ENCODE data around the gene ZNF483. TPM values are rescaled to one million over a fixed set of nuclear protein-coding genes. Genes with fewer than 3 reads are reported as not detected.
"Not testable (repeated sequence)": the region's sequence is repeated elsewhere in the genome, so short reads cannot be mapped to it uniquely, and the experiment has no call there.

ZNF483 gene
- total RNA-seq, 1 donor from 2014 or later = 8.7 TPM

DNA sequence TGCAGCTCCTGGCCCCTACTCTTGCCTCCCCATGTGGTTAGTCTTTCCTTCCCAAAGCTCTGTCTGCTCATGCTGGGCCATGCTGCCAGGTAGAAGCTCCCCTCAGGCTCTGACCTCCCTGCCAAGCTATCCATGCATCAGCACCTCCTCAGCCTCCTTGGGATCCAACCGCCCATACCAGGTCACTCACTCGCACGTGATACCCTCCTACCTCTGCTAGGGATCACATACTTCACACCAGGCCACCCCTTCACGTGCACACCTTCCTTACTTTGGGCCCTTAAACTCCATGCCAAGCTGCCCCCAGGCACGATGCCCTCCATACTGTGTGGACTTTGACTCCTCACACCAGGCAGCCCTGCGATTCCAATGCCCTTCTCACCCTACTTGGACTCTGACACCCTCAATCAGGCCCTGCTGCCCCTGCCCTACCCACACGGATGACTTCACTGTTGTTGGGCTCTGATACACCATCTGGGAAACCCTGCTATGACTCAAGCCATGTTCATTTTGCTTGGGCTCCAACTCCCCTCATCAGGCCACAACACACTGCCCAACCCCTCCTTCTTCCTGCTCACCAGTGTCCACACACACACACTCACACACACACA lies 34.1 kb downstream of the ZNF483 start:
- no peak for TF ChIP-seq CTCF (IDR thresholded peaks at IDR 0.05)
- no peak for DNase-seq
- intact Hi-C loops (cut with DNase I) = no loop called here
- peaks cover 14% of the 10 kb centered on the region for H3K9me3 ChIP-seq
- no peak overlapping the region for H3K27ac ChIP-seq
- peaks cover 18% of the 10 kb centered on the region for H3K36me3 ChIP-seq
- no peak for ATAC-seq
- H3K4me1 ChIP-seq = no peaks in the 10 kb centered on the region
- no peaks in the 10 kb centered on the region for H3K27me3 ChIP-seq
- no peak overlapping the region for H3K4me3 ChIP-seq

DNA sequence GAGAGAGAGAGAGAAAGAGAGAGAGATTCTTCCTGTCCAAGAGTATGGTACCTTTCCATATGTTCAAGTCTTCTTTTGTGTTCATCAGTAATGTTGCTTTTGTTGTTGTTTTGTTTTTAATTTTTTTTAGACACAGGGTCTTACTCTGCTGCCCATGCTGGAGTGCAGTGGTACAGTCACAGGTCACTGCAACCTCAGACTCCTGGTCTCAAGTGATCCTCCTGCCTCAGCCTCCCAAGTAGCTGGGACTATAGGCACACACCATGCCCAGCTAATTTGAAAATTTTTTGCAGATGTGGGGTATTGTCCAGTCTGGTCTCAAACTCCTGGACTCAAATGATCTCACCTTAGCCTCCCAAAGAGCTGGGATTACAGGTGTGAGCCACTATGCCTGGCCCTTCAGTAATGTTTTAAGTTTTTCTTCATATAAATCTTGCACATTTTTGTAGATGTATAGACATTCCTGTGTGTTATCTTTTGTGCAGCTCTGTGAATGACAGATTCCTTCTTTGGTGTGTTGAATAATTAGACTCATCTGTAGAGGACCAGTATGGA lies 36.3 kb downstream of the ZNF483 start:
- no peak overlapping the region for H3K27ac ChIP-seq
- ATAC-seq (no peak), DNase-seq (no peak)
- intact Hi-C loops (cut with DNase I) = no loop called here
- no peaks in the 10 kb centered on the region for H3K4me1 ChIP-seq
- no peak overlapping the region for H3K4me3 ChIP-seq
- H3K9me3 ChIP-seq = peaks cover 8% of the 10 kb centered on the region
- H3K27me3 ChIP-seq = no peaks in the 10 kb centered on the region
- no peak for TF ChIP-seq CTCF (IDR thresholded peaks at IDR 0.05)
- H3K36me3 ChIP-seq = peaks cover 40% of the 10 kb centered on the region

GRCh38 chr9:111566234-111566633 lies 41.3 kb downstream of the ZNF483 start:
- Histone ChIP-seq H3K36me3 (peaks cover 89% of the 10 kb centered on the region), H3K4me3 (no peak overlapping the region), H3K9me3 (no peaks in the 10 kb centered on the region), H3K27ac (no peak overlapping the region), H3K4me1 (no peaks in the 10 kb centered on the region), H3K27me3 (no peaks in the 10 kb centered on the region)
- no peak for TF ChIP-seq CTCF (IDR thresholded peaks at IDR 0.05)
- DNase-seq = no peak
- ATAC-seq = no peak
- intact Hi-C loops (cut with DNase I) = no loop called here

GRCh38 chr9:111568127-111568526 lies 43.1 kb downstream of the ZNF483 start:
- H3K27me3 ChIP-seq; intact Hi-C loops (cut with DNase I); H3K4me3 ChIP-seq; DNase-seq; H3K27ac ChIP-seq; ATAC-seq; H3K4me1 ChIP-seq; H3K9me3 ChIP-seq: not testable (repeated sequence)
- H3K36me3 ChIP-seq = peaks cover 98% of the 10 kb centered on the region

- peaks cover 97% of the 10 kb centered on the region for H3K36me3 ChIP-seq
- intact Hi-C loops (cut with DNase I) = no loop called here
- DNase-seq = no peak
Measured at GRCh38 chr9:111572950-111573604, 48.1 kb downstream of the ZNF483 start.

More at GRCh38 chr9:111572950-111573604, 48.1 kb downstream of the ZNF483 start:
- no peak overlapping the region for H3K4me3 ChIP-seq
- H3K4me1 ChIP-seq = no peaks in the 10 kb centered on the region
- H3K9me3 ChIP-seq = no peaks in the 10 kb centered on the region
- no peak overlapping the region for H3K27ac ChIP-seq
- TF ChIP-seq CTCF (IDR thresholded peaks at IDR 0.05) = no peak
- no peaks in the 10 kb centered on the region for H3K27me3 ChIP-seq
- ATAC-seq = no peak
